ENCODE data around the gene MCF2L2.

GRCh38 chr3:183460081-183461055 is 31.9 kb upstream of the MCF2L2 start:
- no peak for TF ChIP-seq CTCF (conservative IDR thresholded peaks at IDR 0.05)
- TF ChIP-seq EZH2 (IDR thresholded peaks at IDR 0.05; ENCODE audit: low read depth), result no peak
